Lung microvascular endothelial cell (primary cell): Measurements from ENCODE around the gene ZNF860. TPM values are rescaled to one million over a fixed set of nuclear protein-coding genes. Genes with fewer than 3 reads are reported as not detected.
"Not testable (repeated sequence)": the region's sequence is repeated elsewhere in the genome, so short reads cannot be mapped to it uniquely, and the experiment has no call there.

Source experiments
- DNase-seq, 2 donors: peaks; one replicate each; pipeline versions ENCODE4 v3.0.0 to v3.0.0-alpha.2; 2010; ENCODE audit warnings: low read depth in 2 of 2
- total RNA-seq: library from RNA; depleted of rRNA; stranded (reverse); fragments of >200 nt; gene quantifications from 2 replicates; pipeline ENCODE4 v1.2.1, GENCODE V29; 2014

The ZNF860 gene
- total RNA-seq, 1 donor from 2014 or later = 0.40 TPM

DNA sequence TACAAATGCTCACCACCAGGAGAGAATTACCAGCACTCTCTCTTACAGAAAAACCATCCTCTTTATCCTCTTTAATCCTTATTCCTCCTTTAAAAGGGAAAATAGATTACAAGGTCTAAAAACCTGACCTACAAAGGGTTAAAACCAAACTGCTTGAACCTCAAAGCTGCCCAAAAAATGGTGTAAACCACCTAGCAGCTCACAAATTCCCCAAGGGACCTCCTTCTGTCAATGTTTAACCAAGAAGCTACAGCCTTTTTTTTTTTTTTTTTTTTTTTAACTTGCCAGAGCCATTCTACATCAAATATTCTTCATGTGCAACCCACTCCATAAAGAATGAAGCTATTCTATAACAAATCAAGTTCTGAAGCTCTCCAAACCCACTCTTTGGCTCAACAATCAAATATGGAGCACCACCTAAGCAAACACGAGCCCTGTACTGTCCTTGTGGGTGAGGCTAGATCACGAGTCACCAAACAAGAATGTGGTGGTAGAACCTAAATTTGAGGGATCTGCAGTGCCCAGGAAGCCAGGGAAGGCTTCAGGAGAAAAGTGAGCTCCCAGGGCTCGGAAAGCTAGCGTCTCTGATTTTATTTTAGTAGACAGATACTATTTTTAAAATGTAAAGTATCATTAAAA lies 20.6 kb upstream of the ZNF860 start:
- DNase-seq = peak in 1 of 2 donors; percentile 16

DNA sequence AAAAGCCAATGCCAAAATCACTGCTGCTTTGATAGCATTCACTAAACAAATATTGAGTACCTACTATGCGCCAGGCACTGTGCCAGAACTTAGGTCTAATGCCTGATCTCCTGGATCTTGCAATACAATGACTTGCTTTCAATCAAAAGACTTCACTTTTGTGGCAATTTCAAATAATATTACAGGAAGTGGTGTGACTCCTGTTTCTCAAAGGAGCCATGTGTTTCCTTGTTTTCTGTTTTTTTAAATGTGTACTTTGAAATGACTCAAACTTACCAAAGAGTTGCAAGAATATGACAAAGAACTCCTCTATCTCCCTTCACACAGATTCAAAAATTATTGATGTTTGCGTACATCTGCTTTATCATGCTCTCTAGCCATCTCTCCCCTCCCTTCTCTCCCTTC lies 18.7 kb upstream of the ZNF860 start:
- DNase-seq = peak; percentile 11 to 83

- no peak for DNase-seq
These were observed 14.5 kb upstream of the ZNF860 start for GRCh38 chr3:31966978-31967591.

DNA sequence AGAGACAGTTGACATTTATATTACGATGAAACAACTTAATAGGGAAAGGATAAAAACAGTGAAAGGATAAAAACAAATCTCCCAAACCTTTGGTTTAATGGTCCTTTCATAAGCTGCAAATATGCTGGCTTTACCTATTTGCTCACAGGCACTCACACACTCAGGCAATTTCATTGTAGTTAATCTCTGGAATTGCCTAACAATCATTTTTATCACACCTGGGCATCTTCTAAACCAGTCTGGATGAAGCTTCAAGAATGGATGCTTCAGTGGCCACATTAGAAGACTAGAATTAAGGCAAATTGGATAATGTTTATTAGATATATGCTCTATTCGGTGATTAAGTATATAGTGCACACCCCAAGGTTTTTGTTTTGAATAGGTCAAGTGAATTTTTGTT lies 14.0 kb upstream of the ZNF860 start:
- no peak for DNase-seq

DNA sequence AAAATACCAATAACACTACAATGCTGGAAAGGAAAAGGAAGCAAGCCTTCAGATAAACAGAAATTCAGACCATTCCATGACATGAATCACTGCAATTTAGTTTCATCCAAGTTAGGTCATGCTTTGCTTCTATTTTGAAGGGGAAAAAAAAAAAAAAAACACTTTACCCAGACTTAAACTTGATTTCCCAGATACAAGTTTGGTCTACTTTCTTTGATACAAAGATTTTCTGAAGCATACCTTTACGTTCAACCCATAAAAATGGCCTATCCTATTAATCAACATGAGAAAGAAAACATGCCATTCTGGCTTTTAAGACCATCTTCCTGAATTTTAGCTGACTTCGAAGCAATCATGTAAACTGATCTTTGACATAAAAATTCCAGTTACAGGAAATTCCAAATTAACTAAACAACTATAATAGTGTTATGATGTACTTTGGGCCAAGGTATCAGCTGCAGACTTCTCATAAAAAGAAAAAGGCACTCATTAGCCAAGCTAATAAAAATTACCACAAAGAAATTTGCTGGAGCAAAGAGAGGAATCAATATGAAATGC lies 13.1 kb upstream of the ZNF860 start:
- DNase-seq = peak; percentile 57 to 77

GRCh38 chr3:31968927-31969418 lies 12.6 kb upstream of the ZNF860 start:
- DNase-seq = peak in 1 of 2 donors; percentile 56

DNA sequence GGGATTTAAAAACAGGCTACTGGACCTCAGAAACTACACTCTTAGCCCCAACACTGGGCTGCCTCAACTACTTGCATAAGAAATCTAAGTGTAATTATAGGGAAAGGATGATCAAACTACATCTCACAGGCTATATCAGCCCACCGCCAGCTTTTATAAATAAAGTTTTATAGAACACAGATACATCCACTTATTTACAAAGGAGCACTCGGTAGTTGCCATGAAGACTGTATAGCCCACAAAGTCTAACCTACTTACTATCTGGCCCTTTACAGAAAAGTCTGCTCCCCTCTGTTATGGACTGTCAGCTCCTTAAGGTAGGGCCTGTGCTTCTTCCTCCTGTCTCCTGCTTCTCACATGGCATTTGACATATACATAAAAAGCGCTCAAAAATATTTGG lies 9.9 kb upstream of the ZNF860 start:
- DNase-seq = no peak

GRCh38 chr3:31973081-31973480 lies 8.5 kb upstream of the ZNF860 start:
- no peak for DNase-seq

DNA sequence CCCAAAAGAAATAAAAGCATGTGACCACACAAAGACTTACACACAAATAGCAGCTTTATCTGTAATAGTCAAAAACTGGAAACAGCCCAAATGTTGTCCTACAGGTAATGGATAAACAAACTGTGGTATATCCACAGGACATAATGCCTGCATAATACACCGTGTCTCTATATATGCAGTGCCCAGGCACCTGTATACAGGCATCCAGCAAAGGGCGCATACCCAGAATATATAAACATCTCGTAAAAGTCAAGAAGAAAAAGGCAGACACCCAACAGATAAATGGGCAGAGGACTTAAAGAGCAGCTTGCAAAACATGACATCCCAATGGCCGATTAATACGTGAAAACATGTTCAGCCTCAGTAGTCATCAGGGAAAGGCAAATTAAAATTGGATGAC lies 7.7 kb upstream of the ZNF860 start:
- no peak for DNase-seq

DNA sequence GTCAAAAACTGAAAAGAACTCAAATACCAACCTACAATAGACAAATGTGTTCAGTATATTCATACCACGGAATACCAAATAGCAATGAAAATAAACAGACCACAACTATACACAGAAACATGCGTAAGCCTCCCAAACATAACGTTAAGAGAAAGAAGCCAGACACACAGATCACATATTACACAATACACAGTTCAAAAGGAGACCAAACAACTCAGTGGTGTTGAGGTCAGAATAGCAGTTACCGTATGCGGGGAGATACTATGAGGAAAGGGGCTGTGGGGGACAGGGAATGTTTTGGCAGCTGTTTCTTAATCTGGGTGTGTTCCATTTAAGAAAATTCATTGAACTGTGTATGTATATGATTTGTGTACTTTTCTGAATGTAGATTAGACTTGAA lies 7.1 kb upstream of the ZNF860 start:
- no peak for DNase-seq

- DNase-seq = peak in 1 of 2 donors; percentile 15
These were observed 6.6 kb upstream of the ZNF860 start for GRCh38 chr3:31974964-31975363.

DNA sequence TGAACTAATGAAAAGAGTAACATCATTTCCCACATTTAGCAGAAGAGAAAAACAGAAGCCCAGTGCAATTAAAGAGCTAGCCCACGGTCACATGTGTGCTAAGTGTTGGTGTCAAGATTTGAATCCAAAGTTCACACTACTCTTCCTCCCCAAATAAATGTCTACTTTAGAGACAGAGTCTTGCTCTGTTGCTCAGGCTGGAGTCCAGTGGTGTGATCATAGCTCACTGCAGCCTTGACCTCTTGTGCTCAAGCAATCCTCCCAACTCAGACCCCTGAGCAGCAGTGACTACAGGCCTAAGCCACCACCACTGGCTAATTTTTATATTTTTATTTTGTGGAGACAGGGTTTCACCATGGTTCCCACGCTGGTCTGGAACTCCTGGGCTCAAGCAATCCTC lies 5.2 kb upstream of the ZNF860 start:
- no peak for DNase-seq

- DNase-seq = no peak
These were observed 3.8 kb upstream of the ZNF860 start for GRCh38 chr3:31977736-31978135.

- DNase-seq = no peak
These were observed 3.0 kb upstream of the ZNF860 start for GRCh38 chr3:31978553-31978952.

DNA sequence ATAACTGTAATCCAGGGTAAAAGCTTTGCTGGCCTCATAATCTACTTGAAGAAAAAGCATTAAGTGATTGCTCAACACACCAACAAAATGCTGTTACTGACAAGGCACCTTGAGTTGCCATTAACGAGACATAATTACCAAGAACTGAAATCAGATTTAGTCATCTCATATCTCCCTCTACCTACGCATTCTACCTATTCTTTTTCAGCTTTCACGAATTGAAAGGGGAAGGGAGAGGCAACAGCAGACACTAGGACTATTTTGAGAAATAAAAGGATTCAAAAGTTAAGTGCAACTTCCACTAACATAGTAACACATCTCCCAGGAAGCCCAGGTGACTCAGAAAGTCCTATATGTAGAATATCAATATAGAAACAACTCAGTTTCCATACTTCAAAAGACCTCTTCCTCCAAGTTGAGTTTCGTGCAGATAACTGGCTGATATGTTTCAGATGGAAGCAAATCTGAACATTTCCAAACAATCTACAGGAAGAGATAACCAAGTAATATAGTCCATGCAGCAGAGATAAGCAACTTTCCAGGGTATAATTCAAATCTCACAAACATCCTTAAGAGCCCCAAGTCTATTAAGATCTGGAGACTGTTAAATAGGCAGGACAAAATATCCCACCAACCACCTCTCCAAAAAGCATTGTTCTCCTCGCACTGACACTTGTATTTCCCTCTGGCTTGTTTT lies 2.4 kb upstream of the ZNF860 start:
- no peak for DNase-seq

- DNase-seq = peak; percentile 70 to 79
These were observed 882 bp upstream of the ZNF860 start for GRCh38 chr3:31980530-31981205.

DNA sequence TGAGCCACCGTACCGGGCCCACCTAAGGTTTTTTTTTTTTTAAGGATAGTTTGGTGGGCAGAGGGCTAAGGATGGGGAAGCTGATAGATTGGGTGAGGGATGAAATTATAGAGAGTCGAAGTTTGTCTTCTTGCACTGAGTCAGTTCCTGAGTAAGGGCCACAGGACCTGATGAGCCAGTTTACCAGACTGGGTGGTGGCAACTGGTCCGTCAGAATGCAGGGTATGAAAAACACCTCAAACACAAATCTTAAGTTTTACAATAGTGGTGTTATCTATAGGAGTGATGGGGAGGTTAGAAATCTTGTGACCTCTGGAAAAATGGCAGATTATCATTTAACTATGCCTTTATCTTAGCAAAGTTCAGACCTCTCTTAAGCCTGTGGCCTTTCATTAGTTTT lies 2.8 kb downstream of the ZNF860 start:
- DNase-seq = no peak

- DNase-seq = no peak
These were observed 4.3 kb downstream of the ZNF860 start for GRCh38 chr3:31985831-31986230.

DNA sequence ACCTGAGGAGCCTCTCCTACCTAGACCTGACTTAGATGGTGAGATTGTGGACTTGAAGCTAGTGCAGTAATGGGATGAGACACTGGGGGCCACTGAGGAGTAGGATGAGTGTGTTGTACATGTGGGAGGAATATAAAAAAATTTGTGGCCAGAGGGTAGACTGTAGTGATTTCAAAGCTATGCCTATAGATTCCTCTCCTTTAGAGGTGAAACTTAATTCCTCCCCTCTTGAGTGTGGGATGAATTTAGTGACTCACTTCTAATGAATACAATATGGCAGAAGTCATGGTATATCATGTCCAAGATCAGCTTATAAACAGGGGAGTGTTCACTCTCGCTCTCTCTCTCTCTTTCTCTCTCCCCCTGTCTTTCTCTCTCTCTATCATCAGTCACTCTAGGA lies 6.7 kb downstream of the ZNF860 start:
- no peak for DNase-seq

GRCh38 chr3:31992995-31993394 lies 11.4 kb downstream of the ZNF860 start:
- not testable (repeated sequence) for DNase-seq

- no peak for DNase-seq
These were observed 12.3 kb downstream of the ZNF860 start for GRCh38 chr3:31993843-31994242.

DNA sequence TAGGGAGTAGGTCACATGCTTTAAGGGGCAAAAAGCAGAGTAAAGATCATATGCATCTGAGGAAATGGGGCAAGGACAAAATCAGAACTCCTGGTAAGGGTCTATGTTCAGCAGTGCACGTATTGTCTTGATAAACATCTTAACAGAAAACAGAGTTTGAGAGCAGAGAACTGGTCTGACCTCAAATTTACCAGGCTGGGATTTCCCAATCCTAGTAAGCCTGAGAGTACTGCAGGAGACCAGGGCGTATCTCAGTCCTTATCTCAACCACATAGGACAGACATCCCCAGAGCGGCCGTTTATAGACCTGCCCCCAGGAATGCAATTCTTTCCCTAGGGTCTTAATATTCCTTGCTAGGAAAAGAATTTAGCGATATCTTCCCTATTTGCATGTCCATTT lies 13.5 kb downstream of the ZNF860 start:
- DNase-seq = not testable (repeated sequence)
